Right lung (tissue), 5 donors: ENCODE results near the gene ITPK1. TPM values are rescaled to one million over a fixed set of nuclear protein-coding genes. Genes with fewer than 3 reads are reported as not detected.

Experiments
- DNase-seq, 2 donors: peaks; one replicate each; pipeline ENCODE4 v3.0.0-alpha.2; 2013
- polyA plus RNA-seq, 5 donors: library from polyadenylated mRNA; unstranded; fragments of 120-200 nt; gene quantifications; one replicate each; pipeline versions ENCODE4 v1.2.1 to v1.2.3, GENCODE V29; 2013; ENCODE audit warnings: inconsistent platforms in 1 of 5, low replicate concordance in 1 of 5; ENCODE audit not compliant: insufficient read length in 5 of 5, insufficient read depth in 1 of 5

ITPK1 gene
- polyA plus RNA-seq, 5 donors: 17.4 to 26.1 (median 19.9) TPM

GRCh38 chr14:93045211-93045674 lies 70.5 kb downstream of the ITPK1 start:
- no peak for DNase-seq

- DNase-seq: no peak
These were observed 71.2 kb downstream of the ITPK1 start for GRCh38 chr14:93044556-93044955.

- no peak for DNase-seq
These were observed 71.6 kb downstream of the ITPK1 start for GRCh38 chr14:93044121-93044520.

- DNase-seq: peak in 1 of 2 donors; percentile 34
These were observed 72.5 kb downstream of the ITPK1 start for GRCh38 chr14:93042968-93043940.

GRCh38 chr14:93041830-93042229 lies 73.9 kb downstream of the ITPK1 start:
- DNase-seq: no peak

GRCh38 chr14:93040982-93041381 lies 74.7 kb downstream of the ITPK1 start:
- no peak for DNase-seq

GRCh38 chr14:93040443-93040842 lies 75.3 kb downstream of the ITPK1 start:
- no peak for DNase-seq

GRCh38 chr14:93039649-93040315 lies 75.9 kb downstream of the ITPK1 start:
- no peak for DNase-seq

GRCh38 chr14:93037351-93037750 lies 78.4 kb downstream of the ITPK1 start:
- DNase-seq: no peak

GRCh38 chr14:93036652-93037345 lies 78.9 kb downstream of the ITPK1 start:
- DNase-seq: no peak

GRCh38 chr14:93035917-93036651 lies 79.6 kb downstream of the ITPK1 start:
- no peak for DNase-seq

GRCh38 chr14:93035585-93035916 lies 80.2 kb downstream of the ITPK1 start:
- DNase-seq: no peak

GRCh38 chr14:93034671-93034994 lies 81.1 kb downstream of the ITPK1 start:
- DNase-seq: no peak

- DNase-seq: no peak
These were observed 81.6 kb downstream of the ITPK1 start for GRCh38 chr14:93033983-93034670.

- no peak for DNase-seq
These were observed 82.4 kb downstream of the ITPK1 start for GRCh38 chr14:93033084-93033982.

GRCh38 chr14:93032421-93032936 lies 83.2 kb downstream of the ITPK1 start:
- no peak for DNase-seq

GRCh38 chr14:93031505-93032315 lies 84.0 kb downstream of the ITPK1 start:
- no peak for DNase-seq

GRCh38 chr14:93030761-93031160 lies 85.0 kb downstream of the ITPK1 start:
- DNase-seq: no peak
